AG09319 (cell line): Measurements from ENCODE around the gene TMEM59L.

ENCODE experiments used
- DNase-seq: peaks from one replicate; pipeline ENCODE4 v3.0.0-alpha.2; 2010; ENCODE audit warnings: low read depth; ENCODE audit errors: extremely low read depth
- CTCF ChIP-seq: IDR thresholded peaks from 2 replicates; pipeline ENCODE4 v1.5.1; 2011; ENCODE audit warnings: low read depth, mild to moderate bottlenecking, inconsistent platforms, low read length, moderate library complexity

TMEM59L gene

GRCh38 chr19:18665771-18666202 is 53.1 kb downstream of the TMEM59L start:
- no peak for TF ChIP-seq CTCF
- no peak for DNase-seq

GRCh38 chr19:18666317-18666716 is 53.6 kb downstream of the TMEM59L start:
- TF ChIP-seq CTCF = no peak

GRCh38 chr19:18666784-18667183 is 54.1 kb downstream of the TMEM59L start:
- no peak for DNase-seq
- TF ChIP-seq CTCF = no peak

More at GRCh38 chr19:18666317-18666716, 53.6 kb downstream of the TMEM59L start:
- DNase-seq = no peak

- DNase-seq = no peak
- TF ChIP-seq CTCF = no peak
Observed at GRCh38 chr19:18667531-18668251, 55.0 kb downstream of the TMEM59L start.

GRCh38 chr19:18668252-18668631 is 55.6 kb downstream of the TMEM59L start:
- DNase-seq = no peak
- no peak for TF ChIP-seq CTCF

GRCh38 chr19:18668744-18669523 is 56.3 kb downstream of the TMEM59L start:
- no peak for TF ChIP-seq CTCF
- no peak for DNase-seq

GRCh38 chr19:18669524-18669817 is 56.8 kb downstream of the TMEM59L start:
- no peak for TF ChIP-seq CTCF
- no peak for DNase-seq
